Osteocyte (in vitro differentiated cells): ENCODE results near the gene TENT5C. TPM values are rescaled to one million over a fixed set of nuclear protein-coding genes. Genes with fewer than 3 reads are reported as not detected.

ENCODE experiments used
- DNase-seq: peaks from one replicate; pipeline ENCODE4 v3.0.0; 2021; ENCODE audit warnings: mixed read lengths; ENCODE audit not compliant: unreplicated experiment; ENCODE audit errors: extremely low spot score
- H3K27ac Mint-ChIP-seq: one replicate; pipeline ENCODE4 v1.8.0; 2021; ENCODE audit warnings: mild to moderate bottlenecking, mixed read lengths; ENCODE audit not compliant: unreplicated experiment
- H3K27me3 Mint-ChIP-seq: one replicate; pipeline ENCODE4 v1.8.0; 2021; ENCODE audit warnings: mixed read lengths; ENCODE audit not compliant: unreplicated experiment
- H3K36me3 Mint-ChIP-seq: one replicate; pipeline ENCODE4 v1.8.0; 2021; ENCODE audit warnings: mixed read lengths; ENCODE audit not compliant: unreplicated experiment
- H3K4me1 Mint-ChIP-seq: one replicate; pipeline ENCODE4 v1.8.0; 2021; ENCODE audit warnings: mixed read lengths; ENCODE audit not compliant: unreplicated experiment
- H3K4me3 Mint-ChIP-seq: one replicate; pipeline ENCODE4 v1.8.0; 2021; ENCODE audit warnings: mild to moderate bottlenecking, moderate library complexity, mixed read lengths; ENCODE audit not compliant: unreplicated experiment
- H3K9me3 Mint-ChIP-seq: one replicate; pipeline ENCODE4 v1.8.0; 2021; ENCODE audit warnings: mixed read lengths; ENCODE audit not compliant: unreplicated experiment
- CTCF ChIP-seq: fragments of 200-600 bp; sonication (generic); IDR thresholded peaks from 2 replicates; pipeline ENCODE4 v1.5.0; 2021; ENCODE audit warnings: antibody characterized with exemption, mild to moderate bottlenecking, moderate library complexity
- total RNA-seq: library from RNA; stranded (reverse); gene quantifications from 2 replicates; pipeline ENCODE4 v1.2.1, GENCODE V29; 2021

Gene TENT5C
- total RNA-seq, 1 donor from 2014 or later = 0.08 TPM

- H3K27me3 Mint-ChIP-seq = peaks cover 8% of the 10 kb centered on the region
- H3K36me3 Mint-ChIP-seq = no peaks in the 10 kb centered on the region
- H3K4me1 Mint-ChIP-seq = no peaks in the 10 kb centered on the region
- H3K27ac Mint-ChIP-seq = no peak overlapping the region
- DNase-seq = no peak
- H3K4me3 Mint-ChIP-seq = no peak overlapping the region
- no peak for TF ChIP-seq CTCF
- H3K9me3 Mint-ChIP-seq = no peaks in the 10 kb centered on the region
Measured at GRCh38 chr1:117639741-117640140, 33.9 kb downstream of the TENT5C start.

DNA sequence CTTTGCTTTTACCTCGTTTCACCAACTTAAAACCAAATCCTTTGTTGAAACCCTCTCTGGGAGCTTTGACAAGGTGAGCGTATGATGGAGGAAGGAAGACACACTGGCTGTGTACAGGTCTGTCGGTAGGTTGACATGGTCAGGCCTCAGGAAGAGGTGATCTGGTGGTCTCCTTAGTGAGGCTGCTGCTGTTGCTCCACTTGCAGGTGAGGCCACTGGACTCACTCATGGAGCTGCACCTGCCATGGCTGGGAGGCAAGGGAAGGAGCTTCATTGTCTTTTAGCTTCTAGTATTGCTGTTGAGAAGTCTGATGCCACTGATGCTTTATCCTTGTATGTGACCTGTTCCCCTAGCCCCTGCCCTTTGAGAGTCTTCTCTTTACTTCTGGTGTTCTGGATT, 35.7 kb downstream of the TENT5C start:
- TF ChIP-seq CTCF = no peak
- H3K4me1 Mint-ChIP-seq = no peaks in the 10 kb centered on the region
- no peak overlapping the region for H3K4me3 Mint-ChIP-seq

GRCh38 chr1:117642963-117643362, 37.1 kb downstream of the TENT5C start:
- Mint-ChIP-seq H3K4me3 (no peak overlapping the region), H3K27ac (no peak overlapping the region), H3K4me1 (no peaks in the 10 kb centered on the region), H3K9me3 (no peaks in the 10 kb centered on the region), H3K27me3 (peaks cover 6% of the 10 kb centered on the region), H3K36me3 (no peaks in the 10 kb centered on the region)
- no peak for TF ChIP-seq CTCF
- DNase-seq = no peak

More for the DNA sequence above, 35.7 kb downstream of the TENT5C start:
- Mint-ChIP-seq H3K27me3 (peaks cover 6% of the 10 kb centered on the region), H3K36me3 (no peaks in the 10 kb centered on the region), H3K9me3 (no peaks in the 10 kb centered on the region), H3K27ac (no peak overlapping the region)
- no peak for DNase-seq

DNA sequence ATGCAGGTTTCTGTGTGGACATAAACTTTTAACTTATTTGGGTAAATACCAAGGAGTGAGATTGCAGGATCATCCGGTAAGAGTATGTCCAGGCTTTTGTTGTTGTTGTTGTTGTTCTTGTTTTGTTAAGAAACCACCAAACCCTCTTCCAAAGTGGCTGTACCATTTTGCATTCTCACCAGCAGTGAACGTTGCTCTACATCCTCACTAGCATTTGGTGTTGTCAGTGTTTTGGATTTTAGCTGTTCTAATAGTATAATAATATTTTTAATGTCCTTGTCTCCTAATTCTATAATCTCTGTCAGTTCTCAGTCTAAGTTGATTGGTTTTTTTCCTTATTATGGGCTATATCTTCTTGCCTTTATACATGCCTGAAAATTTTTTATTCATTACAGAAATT, 37.8 kb downstream of the TENT5C start:
- Mint-ChIP-seq H3K4me3 (no peak overlapping the region), H3K9me3 (no peaks in the 10 kb centered on the region), H3K36me3 (no peaks in the 10 kb centered on the region), H3K4me1 (no peaks in the 10 kb centered on the region), H3K27me3 (peaks cover 10% of the 10 kb centered on the region), H3K27ac (no peak overlapping the region)
- no peak for DNase-seq
- no peak for TF ChIP-seq CTCF

DNA sequence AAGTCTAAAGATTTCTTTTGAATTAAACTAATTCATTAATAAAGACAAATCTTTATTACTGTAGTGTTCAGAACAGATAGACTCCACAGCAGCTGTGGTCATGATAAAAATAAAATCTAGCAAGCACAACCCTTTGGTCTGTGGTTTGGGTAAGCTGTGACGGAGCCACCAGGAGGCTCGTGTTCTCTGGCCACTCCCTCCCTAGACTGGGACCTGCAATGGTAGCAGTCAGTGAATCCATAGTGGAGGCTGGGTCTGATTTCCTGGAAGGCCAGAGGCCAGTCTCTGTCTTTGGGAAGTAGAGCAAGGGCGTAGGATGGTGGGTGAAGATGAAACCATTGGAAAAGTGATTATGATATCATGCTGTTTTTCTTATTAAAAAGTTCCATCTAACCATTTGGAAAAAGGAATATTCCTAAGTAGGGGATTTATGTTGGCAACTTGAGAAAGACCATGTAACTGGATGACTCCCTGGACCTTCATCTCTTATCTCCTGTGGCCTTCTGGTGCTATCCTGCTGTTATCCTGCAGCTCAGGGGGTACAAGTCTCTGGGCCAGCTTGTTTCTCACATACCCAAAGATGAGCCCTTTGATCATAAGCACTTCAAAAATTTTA, 39.0 kb downstream of the TENT5C start:
- Mint-ChIP-seq H3K4me1 (no peaks in the 10 kb centered on the region), H3K27me3 (peaks cover 8% of the 10 kb centered on the region), H3K4me3 (no peak overlapping the region), H3K36me3 (no peaks in the 10 kb centered on the region), H3K9me3 (no peaks in the 10 kb centered on the region), H3K27ac (no peak overlapping the region)
- TF ChIP-seq CTCF = no peak
- no peak for DNase-seq
